NCI-H226 (cell line): ENCODE measurements around the gene PABPN1L.
A peak's percentile ranks its signal among the peaks of the same experiment; 100 is the strongest.

Experiments used
- DNase-seq: peaks from one replicate; pipeline ENCODE4 v3.0.0-alpha.2; 2015

Gene PABPN1L, protein sequence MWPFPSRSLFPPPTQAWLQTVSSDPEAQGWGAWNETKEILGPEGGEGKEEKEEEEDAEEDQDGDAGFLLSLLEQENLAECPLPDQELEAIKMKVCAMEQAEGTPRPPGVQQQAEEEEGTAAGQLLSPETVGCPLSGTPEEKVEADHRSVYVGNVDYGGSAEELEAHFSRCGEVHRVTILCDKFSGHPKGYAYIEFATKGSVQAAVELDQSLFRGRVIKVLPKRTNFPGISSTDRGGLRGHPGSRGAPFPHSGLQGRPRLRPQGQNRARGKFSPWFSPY

DNA sequence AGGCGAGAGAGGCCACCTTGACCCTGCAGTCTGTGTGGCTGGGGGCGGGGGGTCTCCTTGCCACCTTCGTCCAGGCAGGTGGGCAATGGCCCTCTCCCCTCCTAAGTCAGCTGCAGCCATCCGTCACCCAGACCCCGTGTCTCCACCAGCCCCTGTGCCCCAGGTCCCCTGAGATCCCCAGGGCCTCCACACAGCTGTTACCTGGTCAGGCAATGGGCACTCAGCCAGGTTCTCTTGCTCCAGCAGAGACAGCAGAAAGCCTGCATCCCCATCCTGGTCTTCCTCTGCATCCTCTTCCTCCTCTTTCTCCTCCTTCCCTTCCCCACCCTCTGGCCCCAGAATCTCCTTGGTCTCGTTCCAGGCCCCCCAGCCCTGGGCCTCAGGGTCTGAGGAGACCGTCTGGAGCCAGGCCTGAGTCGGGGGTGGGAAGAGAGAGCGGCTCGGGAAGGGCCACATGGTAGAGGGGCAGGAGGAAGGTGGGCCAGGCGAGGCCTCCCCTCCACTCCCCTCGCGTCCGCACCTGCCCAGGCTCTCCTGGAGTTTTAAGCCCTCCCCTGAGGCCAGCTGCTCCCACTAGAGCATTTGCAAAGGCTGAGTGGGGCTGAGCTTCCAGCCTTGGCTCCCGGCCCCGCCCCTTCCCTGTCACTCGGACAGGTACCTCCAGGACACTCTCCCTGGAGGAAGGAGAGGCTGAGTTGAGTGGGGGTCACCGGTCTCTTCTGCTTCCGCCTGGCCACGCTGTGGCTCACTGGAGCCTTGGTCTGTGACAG, at the start of gene PABPN1L:
TSS of gene PABPN1L (minus strand) at position 510 of the 770 bp plus-strand sequence. CDS start at position 456, 54 bp downstream.
- DNase-seq = no peak

DNA sequence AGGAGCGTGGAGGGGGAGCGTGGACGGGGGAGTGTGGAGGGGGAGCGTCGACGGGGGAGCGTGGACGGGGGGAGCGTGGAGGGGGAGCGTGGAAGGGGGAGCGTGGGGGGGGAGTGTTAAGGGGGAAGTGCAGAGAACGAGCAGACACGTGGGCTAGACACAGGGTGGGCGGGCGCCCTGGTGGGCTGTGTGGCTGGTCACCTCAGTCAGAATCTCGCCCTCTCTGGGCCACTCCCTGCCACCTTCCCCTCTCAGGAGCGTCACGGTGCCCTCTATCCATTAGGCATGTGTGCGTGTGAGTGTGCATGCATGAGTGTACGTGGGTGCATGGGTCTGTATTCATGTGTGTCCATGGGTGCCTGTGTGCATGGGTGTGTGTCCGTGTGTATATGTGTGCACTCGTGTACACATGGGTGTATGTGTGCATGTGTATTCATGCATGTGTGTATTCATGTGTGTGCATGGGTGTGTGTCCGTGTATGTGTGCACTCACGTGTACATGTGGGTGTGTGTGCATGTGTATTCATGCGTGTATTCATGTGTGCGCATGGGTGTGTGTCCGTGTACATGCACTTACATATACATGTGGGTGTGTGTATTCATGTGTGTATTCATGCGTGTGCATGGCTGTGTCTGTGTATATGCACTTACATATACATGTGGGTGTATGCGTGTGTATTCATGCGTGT, 49.3 kb upstream of the PABPN1L start:
- DNase-seq = no peak

DNA sequence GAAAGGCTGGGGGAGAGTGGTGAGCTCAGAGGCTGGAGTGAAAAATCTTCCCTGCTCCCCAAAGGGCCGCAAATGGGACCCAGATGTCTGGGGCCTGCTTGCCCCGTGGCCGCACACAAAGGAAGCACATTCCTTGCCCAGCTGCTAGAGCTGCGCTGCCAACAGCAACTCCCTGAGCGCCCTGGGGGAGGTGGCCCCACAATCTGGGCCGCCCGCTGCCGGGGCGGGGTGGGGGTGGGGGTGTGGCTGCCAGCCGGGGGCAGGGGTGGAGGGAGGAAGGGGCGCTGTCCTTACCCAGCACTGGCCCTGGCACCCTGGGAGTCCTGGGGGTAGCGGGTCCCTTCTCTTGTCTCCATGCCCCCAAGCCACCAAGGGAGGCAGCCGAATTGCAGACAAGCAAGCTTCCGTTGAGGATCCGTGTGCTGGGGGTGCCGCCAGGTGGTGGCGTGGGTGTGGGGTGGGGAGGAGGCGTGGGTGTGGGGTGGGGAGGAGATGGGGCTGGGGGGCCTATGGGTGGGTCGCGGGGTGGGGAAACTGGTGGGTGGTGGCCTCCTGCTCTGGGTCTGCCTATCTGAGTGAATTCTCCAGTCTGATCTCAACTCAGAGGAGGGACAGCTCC, 48.4 kb upstream of the PABPN1L start:
- DNase-seq = peak; percentile 20

- no peak for DNase-seq
Observed at GRCh38 chr16:88913870-88914269, 47.4 kb upstream of the PABPN1L start.

- no peak for DNase-seq
Observed at GRCh38 chr16:88913001-88913612, 46.6 kb upstream of the PABPN1L start.

- DNase-seq = no peak
Observed at GRCh38 chr16:88912556-88912955, 46.1 kb upstream of the PABPN1L start.

DNA sequence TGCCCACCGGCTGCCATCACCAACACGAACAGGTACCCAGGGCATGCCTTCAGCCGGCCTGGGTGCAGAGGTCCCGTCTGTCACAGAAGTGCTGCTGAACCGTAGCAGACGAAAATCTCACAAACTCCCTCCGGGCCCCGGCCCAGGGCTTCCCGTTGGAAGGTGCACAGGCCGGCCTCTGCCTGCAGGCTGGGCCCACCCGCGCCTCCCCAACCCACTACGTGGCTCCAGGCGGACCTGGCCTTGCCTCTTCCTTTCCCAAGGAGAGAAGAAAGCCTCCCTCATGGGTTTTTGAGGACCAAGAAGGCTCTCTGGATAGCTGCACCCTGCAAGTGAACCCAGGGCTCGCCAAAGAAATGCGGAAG, 45.5 kb upstream of the PABPN1L start:
- no peak for DNase-seq

DNA sequence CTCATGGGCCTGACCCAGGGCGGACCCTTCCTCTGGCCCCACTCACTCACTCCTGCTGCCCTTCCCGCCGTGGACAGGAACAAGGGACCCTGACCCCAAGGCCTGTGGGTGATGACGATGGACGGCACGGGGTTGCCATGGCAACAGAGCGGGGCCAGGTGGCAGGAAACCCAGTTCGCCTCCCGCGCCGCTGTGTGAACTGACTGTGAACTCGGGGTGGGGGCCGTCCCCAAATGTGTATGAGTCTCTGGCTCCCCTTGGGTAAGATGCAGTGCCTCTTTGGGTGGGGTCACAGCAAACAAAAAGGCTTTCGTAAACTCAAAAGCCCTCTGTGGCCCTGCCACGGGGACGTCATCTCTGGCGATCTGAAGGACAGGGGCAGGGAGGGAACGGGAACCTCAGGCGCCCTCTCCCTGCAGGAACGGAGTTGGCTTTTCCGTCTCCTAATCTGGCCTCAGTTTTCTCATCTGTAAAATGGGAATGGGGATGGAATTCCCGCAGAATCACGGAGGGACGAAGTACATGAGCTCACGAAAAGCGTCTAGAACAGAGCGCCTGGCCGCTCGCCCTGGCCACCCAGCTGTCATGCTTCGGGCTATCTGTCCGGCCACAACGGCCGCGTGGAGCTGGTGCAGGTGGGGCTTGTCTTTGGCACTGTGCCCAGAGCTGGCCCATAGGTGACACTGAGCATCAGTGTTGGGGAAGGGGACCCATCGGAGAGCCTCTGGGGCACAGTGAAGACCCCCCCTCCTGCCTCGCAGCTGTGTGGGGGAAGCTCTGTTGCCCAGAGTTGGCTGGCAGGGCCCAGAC, 44.9 kb upstream of the PABPN1L start:
- DNase-seq = no peak

DNA sequence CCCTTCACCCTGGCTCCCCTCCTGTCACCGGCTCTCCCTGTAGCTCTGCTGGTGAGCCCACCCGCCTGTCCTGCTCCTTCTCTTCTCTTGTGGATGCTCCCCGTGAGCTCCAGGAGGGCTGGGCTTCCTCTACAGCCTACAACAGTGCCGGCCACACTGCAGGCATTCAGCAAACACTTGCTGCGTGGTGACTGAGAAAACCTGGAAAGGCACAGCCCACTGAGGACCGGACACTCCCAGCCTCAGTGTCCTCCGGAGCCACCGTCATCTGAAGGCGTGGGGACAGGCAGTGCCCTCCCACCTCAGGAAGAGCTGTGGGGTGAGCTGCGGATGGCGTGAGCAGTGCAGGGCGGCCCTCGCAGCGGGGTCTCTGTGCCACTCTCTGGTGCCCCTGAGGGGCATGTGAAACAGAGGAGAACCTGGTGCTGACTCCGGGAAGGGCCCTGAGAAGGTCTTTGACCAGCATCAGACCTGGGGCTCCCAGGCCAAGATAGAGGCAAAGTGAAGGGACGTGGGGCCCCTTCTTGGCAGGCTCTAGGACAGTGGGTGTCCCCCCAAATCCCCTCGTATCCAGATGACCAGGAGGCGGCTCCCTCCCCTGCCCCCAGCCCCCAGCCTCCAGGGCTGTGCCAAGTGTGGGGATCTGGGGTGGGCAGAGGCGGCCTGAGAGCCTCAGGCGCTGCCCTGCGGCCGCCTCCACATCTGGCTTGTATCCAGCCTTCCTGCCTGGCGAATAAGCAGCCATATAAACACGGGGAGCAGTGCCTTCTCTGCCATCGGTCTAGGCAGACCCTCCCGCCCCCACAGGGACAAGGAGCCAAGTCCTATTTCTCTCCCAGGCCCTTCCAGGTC, 44.0 kb upstream of the PABPN1L start:
- no peak for DNase-seq

DNA sequence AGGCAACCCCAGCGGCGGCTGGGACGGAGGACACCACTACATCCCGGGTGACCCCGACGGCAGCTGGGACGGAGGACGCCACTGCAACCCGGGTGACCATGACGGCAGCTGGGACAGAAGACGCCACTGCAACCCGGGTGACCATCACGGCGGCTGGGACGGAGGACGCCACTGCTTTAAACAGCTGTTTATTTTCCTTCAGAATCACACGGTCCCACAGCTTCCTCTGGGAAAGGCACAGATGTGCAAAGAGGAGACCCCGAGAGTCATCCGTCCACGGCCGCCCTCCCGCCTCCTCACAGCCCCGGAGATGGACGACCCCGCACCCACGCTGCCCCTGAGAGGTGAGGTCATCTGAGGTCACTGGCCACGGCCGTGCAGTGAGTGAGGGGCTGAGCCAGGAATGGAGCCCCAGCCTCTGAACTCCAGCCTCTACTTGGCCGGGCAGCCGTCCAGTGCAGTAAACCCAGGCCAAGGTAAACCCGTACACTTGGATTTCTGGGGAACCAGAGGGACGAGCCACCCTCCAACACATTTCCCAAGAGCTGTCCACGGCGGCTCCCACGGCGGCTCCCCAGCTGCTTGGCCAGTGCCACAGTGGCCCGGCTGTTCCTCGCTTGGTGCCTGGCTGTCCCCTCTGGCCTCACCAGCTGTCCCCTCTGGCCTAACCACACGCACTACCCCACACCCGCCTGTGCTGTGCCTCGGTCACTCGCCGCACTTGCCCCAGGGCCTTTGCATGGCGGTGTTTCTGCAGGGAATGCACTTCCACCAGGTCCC, 43.2 kb upstream of the PABPN1L start:
- no peak for DNase-seq

GRCh38 chr16:88908307-88908706, 41.8 kb upstream of the PABPN1L start:
- no peak for DNase-seq

GRCh38 chr16:88907768-88908167, 41.3 kb upstream of the PABPN1L start:
- peak; percentile 71 for DNase-seq

GRCh38 chr16:88906535-88907105, 40.2 kb upstream of the PABPN1L start:
- DNase-seq = no peak

GRCh38 chr16:88906020-88906419, 39.6 kb upstream of the PABPN1L start:
- no peak for DNase-seq

- no peak for DNase-seq
Observed at GRCh38 chr16:88905563-88905962, 39.1 kb upstream of the PABPN1L start.

DNA sequence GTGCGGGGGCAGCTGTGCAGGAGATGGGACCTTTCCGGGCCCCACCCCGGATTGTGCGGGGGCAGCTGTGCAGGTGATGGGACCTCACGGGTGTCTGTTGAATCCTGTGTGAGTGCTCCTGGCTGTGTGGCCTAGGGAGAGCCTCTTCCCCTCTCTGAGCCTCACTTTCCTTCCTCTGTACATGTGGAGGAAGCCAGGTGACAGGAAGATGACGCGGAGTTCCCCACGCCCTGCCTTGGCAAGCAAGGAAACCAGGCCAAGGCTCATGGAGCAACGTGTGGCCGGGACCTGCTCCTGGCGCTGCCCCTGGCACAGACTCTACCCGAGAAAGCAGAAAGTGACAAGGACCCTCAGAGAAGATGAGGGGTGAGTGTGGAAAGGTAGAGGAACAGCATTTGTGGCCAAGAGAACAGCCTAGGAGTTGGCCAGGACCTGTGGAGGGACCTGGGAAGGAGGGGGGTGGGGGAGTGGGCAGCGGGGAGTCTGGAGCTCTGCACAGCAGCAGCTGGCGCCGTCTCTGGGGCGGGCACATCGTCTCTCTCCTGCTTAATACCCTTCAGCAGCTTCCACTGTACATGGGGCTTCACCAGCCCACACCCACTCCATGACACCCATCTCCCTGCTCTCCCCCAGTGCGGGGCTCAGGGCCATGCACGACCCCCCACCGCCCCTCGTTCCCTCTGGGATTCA, 38.4 kb upstream of the PABPN1L start:
- DNase-seq = no peak

- DNase-seq = no peak
Observed at GRCh38 chr16:88903267-88903666, 36.8 kb upstream of the PABPN1L start.

GRCh38 chr16:88902744-88903143, 36.3 kb upstream of the PABPN1L start:
- DNase-seq = no peak

- no peak for DNase-seq
Observed at GRCh38 chr16:88901718-88902337, 35.4 kb upstream of the PABPN1L start.
